WTC11 (cell line): ENCODE results near the gene SPTB. TPM values are rescaled to one million over a fixed set of nuclear protein-coding genes. Genes with fewer than 3 reads are reported as not detected.

ENCODE experiments used
- ATAC-seq: fragments of 200-7000 bp; cut with Tn5 transposase; 2 replicates; pipeline ENCODE4 v1.10.0; 2021; ENCODE audit warnings: mild to moderate bottlenecking, moderate library complexity
- CTCF ChIA-PET: fragments of 300-600 bp; sonication (Branson Sonifier 250); formaldehyde crosslinking; loops from one replicate; lab custom pipeline; 2021; ENCODE audit warnings: antibody characterized with exemption; lab: Charles Lee
- POLR2A ChIA-PET: fragments of 350-600 bp; sonication (Branson Sonifier 250); formaldehyde crosslinking; loops from one replicate; lab custom pipeline; 2021; ENCODE audit warnings: antibody characterized with exemption; lab: Charles Lee
- DNase-seq: peaks from one replicate; pipeline ENCODE4 v3.0.0; 2021; ENCODE audit warnings: low spot score
- H3K27ac Mint-ChIP-seq: 2 replicates; pipeline ENCODE4 v1.8.0; 2021; ENCODE audit warnings: mixed read lengths
- H3K27me3 Mint-ChIP-seq: 2 replicates; pipeline ENCODE4 v1.8.0; 2021; ENCODE audit warnings: low read depth, mild to moderate bottlenecking, moderate library complexity, mixed read lengths
- H3K36me3 Mint-ChIP-seq: 2 replicates; pipeline ENCODE4 v1.8.0; 2021; ENCODE audit warnings: mixed read lengths
- H3K4me1 Mint-ChIP-seq: 2 replicates; pipeline ENCODE4 v1.8.0; 2022; ENCODE audit warnings: mixed read lengths
- H3K4me3 Mint-ChIP-seq: 2 replicates; pipeline ENCODE4 v1.8.0; 2021; ENCODE audit warnings: mild to moderate bottlenecking, moderate library complexity, mixed read lengths
- H3K9me3 Mint-ChIP-seq: 2 replicates; pipeline ENCODE4 v1.8.0; 2021; ENCODE audit warnings: mixed read lengths
- AR ChIP-seq: fragments of 250-450 bp; sonication (Bioruptor Pico); IDR thresholded peaks from 2 replicates; pipeline ENCODE4 v1.9.0; 2021; ENCODE audit warnings: mild to moderate bottlenecking
- ATF1 ChIP-seq: sonication (generic); formaldehyde crosslinking; IDR thresholded peaks from 2 replicates; pipeline ENCODE4 v1.8.1; 2023; ENCODE audit warnings: mild to moderate bottlenecking, moderate library complexity, missing genetic modification reagents
- CREB1 ChIP-seq: sonication (generic); formaldehyde crosslinking; IDR thresholded peaks from 2 replicates; pipeline ENCODE4 v1.8.0; 2023; ENCODE audit warnings: mild to moderate bottlenecking, missing genetic modification reagents
- CTCF ChIP-seq: fragments of 200-600 bp; IDR thresholded peaks from 2 replicates; pipeline ENCODE4 v1.8.0; 2022; ENCODE audit warnings: antibody characterized with exemption
- GABPB1 ChIP-seq: sonication (generic); formaldehyde crosslinking; IDR thresholded peaks from 2 replicates; pipeline ENCODE4 v1.8.1; 2023; ENCODE audit warnings: mild to moderate bottlenecking, missing genetic modification reagents
- MAX ChIP-seq: sonication (generic); formaldehyde crosslinking; IDR thresholded peaks from 2 replicates; pipeline ENCODE4 v1.8.0; 2022; ENCODE audit warnings: mild to moderate bottlenecking, missing genetic modification reagents
- SOX15 ChIP-seq: fragments of 250-450 bp; sonication (Bioruptor Pico); IDR thresholded peaks from 2 replicates; pipeline ENCODE4 v1.9.0; 2021; ENCODE audit warnings: mild to moderate bottlenecking
- SP1 ChIP-seq: sonication (generic); formaldehyde crosslinking; conservative IDR thresholded peaks from 2 replicates; pipeline ENCODE4 v1.8.1; 2022; ENCODE audit warnings: missing genetic modification reagents
- TP53 ChIP-seq: sonication (generic); formaldehyde crosslinking; IDR thresholded peaks from 2 replicates; pipeline ENCODE4 v1.8.1; 2023; ENCODE audit warnings: mild to moderate bottlenecking, missing genetic modification reagents
- ZNF121 ChIP-seq: sonication (generic); formaldehyde crosslinking; IDR thresholded peaks from 2 replicates; pipeline ENCODE4 v1.8.0; 2023; ENCODE audit warnings: missing genetic modification reagents
- ZNF138 ChIP-seq: sonication (generic); formaldehyde crosslinking; conservative IDR thresholded peaks from 2 replicates; pipeline ENCODE4 v1.8.1; 2022; ENCODE audit warnings: mild to moderate bottlenecking, moderate library complexity, missing genetic modification reagents
- ZNF263 ChIP-seq: sonication (generic); formaldehyde crosslinking; IDR thresholded peaks from 2 replicates; pipeline ENCODE4 v1.8.1; 2022; ENCODE audit warnings: low read depth, mild to moderate bottlenecking, moderate library complexity, missing genetic modification reagents
- ZNF416 ChIP-seq: fragments of 250-450 bp; sonication (Bioruptor Pico); IDR thresholded peaks from 2 replicates; pipeline ENCODE4 v1.9.0; 2021; ENCODE audit warnings: mild to moderate bottlenecking, inconsistent platforms
- ZNF671 ChIP-seq: fragments of 250-450 bp; sonication (Bioruptor Pico); IDR thresholded peaks from 2 replicates; pipeline ENCODE4 v1.8.0; 2021; ENCODE audit warnings: mild to moderate bottlenecking
- total RNA-seq: library from RNA; stranded (reverse); gene quantifications from 3 replicates; pipeline ENCODE4 v1.2.3, GENCODE V29; 2021
- TF ChIP-seq, protein P1 (sequence below): sonication (generic); formaldehyde crosslinking; IDR thresholded peaks from 2 replicates; pipeline ENCODE4 v1.8.0; 2022; ENCODE audit warnings: mild to moderate bottlenecking, missing genetic modification reagents
- TF ChIP-seq, protein P2 (sequence below): sonication (generic); formaldehyde crosslinking; IDR thresholded peaks from 2 replicates; pipeline ENCODE4 v1.8.1; 2022; ENCODE audit warnings: mild to moderate bottlenecking, moderate library complexity, missing genetic modification reagents
- TF ChIP-seq, protein P3 (sequence below): fragments of 250-450 bp; sonication (Bioruptor Pico); IDR thresholded peaks from 2 replicates; pipeline ENCODE4 v1.9.0; 2021; ENCODE audit warnings: mild to moderate bottlenecking, borderline replicate concordance
- TF ChIP-seq, protein P4 (sequence below): sonication (generic); formaldehyde crosslinking; IDR thresholded peaks from 2 replicates; pipeline ENCODE4 v1.8.1; 2023; ENCODE audit warnings: mild to moderate bottlenecking, missing genetic modification reagents
- TF ChIP-seq, protein P5 (sequence below): sonication (generic); formaldehyde crosslinking; IDR thresholded peaks from 2 replicates; pipeline ENCODE4 v1.8.1; 2023; ENCODE audit warnings: mild to moderate bottlenecking, missing genetic modification reagents

Gene SPTB
- total RNA-seq, 1 experiment from 2014 or later, result 3.2 TPM

DNA sequence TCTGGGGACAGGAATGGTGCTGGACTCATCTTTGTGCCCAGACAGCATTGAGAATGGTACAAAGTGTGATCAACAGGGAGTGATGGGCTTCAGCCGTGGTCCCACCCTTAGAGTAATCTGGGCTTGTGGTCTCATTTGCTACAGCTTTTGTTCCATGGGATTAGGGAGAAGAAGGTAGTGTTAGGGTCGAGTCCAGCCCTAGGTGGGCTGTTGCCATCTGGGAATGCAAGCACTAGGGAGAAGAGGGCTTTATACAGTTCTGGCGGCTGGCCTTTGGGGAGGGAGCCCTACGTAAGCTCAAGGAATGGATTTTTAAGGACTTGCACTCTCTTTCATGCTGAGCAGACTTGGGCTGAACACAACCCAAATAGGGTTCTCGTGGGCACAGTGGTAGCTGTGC, 170.6 kb downstream of the SPTB start:
- CTCF ChIA-PET, result interaction anchor here (1.0 to 5.9 kb wide), 6 partner anchors 8 to 198 kb away, joined by 3 to 40 read pairs (median 6); no protein-coding TSS in a partner anchor
- Mint-ChIP-seq H3K27ac (0 out of 2 replicates have a peak overlapping the region, but pooled peaks have one; percentile 2), H3K9me3 (peaks cover 25% of the 10 kb centered on the region), H3K4me1 (peaks cover 63% of the 10 kb centered on the region), H3K36me3 (peaks cover 30% of the 10 kb centered on the region), H3K27me3 (peaks cover 18% of the 10 kb centered on the region), H3K4me3 (peak overlapping the region; percentile 84)
- no peak for DNase-seq
- POLR2A ChIA-PET, result interaction anchor here (0.8 to 6.7 kb wide), 4 partner anchors 7 to 169 kb away, joined by 3 to 52 read pairs (median 4); partner anchors contain the start of gene HSPA2
- TF ChIP-seq, protein P1, sequence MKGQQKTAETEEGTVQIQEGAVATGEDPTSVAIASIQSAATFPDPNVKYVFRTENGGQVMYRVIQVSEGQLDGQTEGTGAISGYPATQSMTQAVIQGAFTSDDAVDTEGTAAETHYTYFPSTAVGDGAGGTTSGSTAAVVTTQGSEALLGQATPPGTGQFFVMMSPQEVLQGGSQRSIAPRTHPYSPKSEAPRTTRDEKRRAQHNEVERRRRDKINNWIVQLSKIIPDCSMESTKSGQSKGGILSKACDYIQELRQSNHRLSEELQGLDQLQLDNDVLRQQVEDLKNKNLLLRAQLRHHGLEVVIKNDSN (CRISPR knock-in tag), result no peak
- TF ChIP-seq MAX (CRISPR knock-in tag) (no peak), CREB1 (CRISPR knock-in tag) (no peak), ZNF671 (CRISPR knock-in tag) (no peak), TP53 (CRISPR knock-in tag) (no peak), GABPB1 (CRISPR knock-in tag) (no peak), CTCF (no peak), ZNF138 (CRISPR knock-in tag) (no peak), ZNF121 (CRISPR knock-in tag) (no peak), ATF1 (CRISPR knock-in tag) (no peak), SP1 (CRISPR knock-in tag) (no peak), SOX15 (no peak), ZNF263 (CRISPR knock-in tag) (no peak), AR (CRISPR knock-in tag) (no peak), ZNF416 (CRISPR knock-in tag) (no peak)
- TF ChIP-seq, protein P2, sequence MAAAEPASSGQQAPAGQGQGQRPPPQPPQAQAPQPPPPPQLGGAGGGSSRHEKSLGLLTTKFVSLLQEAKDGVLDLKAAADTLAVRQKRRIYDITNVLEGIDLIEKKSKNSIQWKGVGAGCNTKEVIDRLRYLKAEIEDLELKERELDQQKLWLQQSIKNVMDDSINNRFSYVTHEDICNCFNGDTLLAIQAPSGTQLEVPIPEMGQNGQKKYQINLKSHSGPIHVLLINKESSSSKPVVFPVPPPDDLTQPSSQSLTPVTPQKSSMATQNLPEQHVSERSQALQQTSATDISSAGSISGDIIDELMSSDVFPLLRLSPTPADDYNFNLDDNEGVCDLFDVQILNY (CRISPR knock-in tag), result no peak
- TF ChIP-seq, protein P3, sequence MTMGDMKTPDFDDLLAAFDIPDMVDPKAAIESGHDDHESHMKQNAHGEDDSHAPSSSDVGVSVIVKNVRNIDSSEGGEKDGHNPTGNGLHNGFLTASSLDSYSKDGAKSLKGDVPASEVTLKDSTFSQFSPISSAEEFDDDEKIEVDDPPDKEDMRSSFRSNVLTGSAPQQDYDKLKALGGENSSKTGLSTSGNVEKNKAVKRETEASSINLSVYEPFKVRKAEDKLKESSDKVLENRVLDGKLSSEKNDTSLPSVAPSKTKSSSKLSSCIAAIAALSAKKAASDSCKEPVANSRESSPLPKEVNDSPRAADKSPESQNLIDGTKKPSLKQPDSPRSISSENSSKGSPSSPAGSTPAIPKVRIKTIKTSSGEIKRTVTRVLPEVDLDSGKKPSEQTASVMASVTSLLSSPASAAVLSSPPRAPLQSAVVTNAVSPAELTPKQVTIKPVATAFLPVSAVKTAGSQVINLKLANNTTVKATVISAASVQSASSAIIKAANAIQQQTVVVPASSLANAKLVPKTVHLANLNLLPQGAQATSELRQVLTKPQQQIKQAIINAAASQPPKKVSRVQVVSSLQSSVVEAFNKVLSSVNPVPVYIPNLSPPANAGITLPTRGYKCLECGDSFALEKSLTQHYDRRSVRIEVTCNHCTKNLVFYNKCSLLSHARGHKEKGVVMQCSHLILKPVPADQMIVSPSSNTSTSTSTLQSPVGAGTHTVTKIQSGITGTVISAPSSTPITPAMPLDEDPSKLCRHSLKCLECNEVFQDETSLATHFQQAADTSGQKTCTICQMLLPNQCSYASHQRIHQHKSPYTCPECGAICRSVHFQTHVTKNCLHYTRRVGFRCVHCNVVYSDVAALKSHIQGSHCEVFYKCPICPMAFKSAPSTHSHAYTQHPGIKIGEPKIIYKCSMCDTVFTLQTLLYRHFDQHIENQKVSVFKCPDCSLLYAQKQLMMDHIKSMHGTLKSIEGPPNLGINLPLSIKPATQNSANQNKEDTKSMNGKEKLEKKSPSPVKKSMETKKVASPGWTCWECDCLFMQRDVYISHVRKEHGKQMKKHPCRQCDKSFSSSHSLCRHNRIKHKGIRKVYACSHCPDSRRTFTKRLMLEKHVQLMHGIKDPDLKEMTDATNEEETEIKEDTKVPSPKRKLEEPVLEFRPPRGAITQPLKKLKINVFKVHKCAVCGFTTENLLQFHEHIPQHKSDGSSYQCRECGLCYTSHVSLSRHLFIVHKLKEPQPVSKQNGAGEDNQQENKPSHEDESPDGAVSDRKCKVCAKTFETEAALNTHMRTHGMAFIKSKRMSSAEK, result no peak
- TF ChIP-seq, protein P4, sequence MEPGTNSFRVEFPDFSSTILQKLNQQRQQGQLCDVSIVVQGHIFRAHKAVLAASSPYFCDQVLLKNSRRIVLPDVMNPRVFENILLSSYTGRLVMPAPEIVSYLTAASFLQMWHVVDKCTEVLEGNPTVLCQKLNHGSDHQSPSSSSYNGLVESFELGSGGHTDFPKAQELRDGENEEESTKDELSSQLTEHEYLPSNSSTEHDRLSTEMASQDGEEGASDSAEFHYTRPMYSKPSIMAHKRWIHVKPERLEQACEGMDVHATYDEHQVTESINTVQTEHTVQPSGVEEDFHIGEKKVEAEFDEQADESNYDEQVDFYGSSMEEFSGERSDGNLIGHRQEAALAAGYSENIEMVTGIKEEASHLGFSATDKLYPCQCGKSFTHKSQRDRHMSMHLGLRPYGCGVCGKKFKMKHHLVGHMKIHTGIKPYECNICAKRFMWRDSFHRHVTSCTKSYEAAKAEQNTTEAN (CRISPR knock-in tag), result no peak
- TF ChIP-seq, protein P5, sequence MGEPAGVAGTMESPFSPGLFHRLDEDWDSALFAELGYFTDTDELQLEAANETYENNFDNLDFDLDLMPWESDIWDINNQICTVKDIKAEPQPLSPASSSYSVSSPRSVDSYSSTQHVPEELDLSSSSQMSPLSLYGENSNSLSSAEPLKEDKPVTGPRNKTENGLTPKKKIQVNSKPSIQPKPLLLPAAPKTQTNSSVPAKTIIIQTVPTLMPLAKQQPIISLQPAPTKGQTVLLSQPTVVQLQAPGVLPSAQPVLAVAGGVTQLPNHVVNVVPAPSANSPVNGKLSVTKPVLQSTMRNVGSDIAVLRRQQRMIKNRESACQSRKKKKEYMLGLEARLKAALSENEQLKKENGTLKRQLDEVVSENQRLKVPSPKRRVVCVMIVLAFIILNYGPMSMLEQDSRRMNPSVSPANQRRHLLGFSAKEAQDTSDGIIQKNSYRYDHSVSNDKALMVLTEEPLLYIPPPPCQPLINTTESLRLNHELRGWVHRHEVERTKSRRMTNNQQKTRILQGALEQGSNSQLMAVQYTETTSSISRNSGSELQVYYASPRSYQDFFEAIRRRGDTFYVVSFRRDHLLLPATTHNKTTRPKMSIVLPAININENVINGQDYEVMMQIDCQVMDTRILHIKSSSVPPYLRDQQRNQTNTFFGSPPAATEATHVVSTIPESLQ (CRISPR knock-in tag), result no peak
- ATAC-seq, result no peak
